HepG2 (cell line): Measurements from ENCODE around the gene KAZALD1. TPM values are rescaled to one million over a fixed set of nuclear protein-coding genes. Genes with fewer than 3 reads are reported as not detected.

Experiments used
- ATF5 ChIP-seq: sonication (generic); formaldehyde crosslinking; IDR thresholded peaks from 2 replicates; pipeline ENCODE4 v1.4.0; 2020; ENCODE audit warnings: mild to moderate bottlenecking, low read depth, missing genetic modification reagents
- CERS6 ChIP-seq: sonication (generic); formaldehyde crosslinking; IDR thresholded peaks from 2 replicates; pipeline ENCODE4 v1.5.0; 2020; ENCODE audit warnings: missing genetic modification reagents
- FOXA1 ChIP-seq, 2 experiments: fragments of 450-650 bp in 1 of 2; sonication (generic) in 1 of 2; formaldehyde crosslinking in 1 of 2; IDR thresholded peaks; 2 replicates each; pipeline versions ENCODE4 v1.4.0 to v1.6.1; 2016 to 2020; ENCODE audit warnings: missing genetic modification reagents in 1 of 2
- GATAD2A ChIP-seq: IDR thresholded peaks from 2 replicates; pipeline ENCODE4 v1.6.1; 2016
- GFI1 ChIP-seq: sonication (generic); formaldehyde crosslinking; IDR thresholded peaks from 2 replicates; pipeline ENCODE4 v1.5.0; 2020; ENCODE audit warnings: missing genetic modification reagents, mild to moderate bottlenecking, borderline replicate concordance
- HMGXB3 ChIP-seq: sonication (generic); formaldehyde crosslinking; IDR thresholded peaks from 2 replicates; pipeline ENCODE4 v1.4.0; 2020; ENCODE audit warnings: missing genetic modification reagents, borderline replicate concordance
- IKZF5 ChIP-seq: IDR thresholded peaks from 2 replicates; pipeline ENCODE4 v1.6.1; 2018; ENCODE audit warnings: missing genetic modification reagents, mild to moderate bottlenecking, missing compliant biosample characterization
- POGK ChIP-seq: sonication (generic); formaldehyde crosslinking; conservative IDR thresholded peaks from 2 replicates; pipeline ENCODE4 v1.8.0; 2022; ENCODE audit warnings: mild to moderate bottlenecking, moderate library complexity, missing genetic modification reagents
- POLR2A ChIP-seq, 2 experiments: IDR thresholded peaks; 2 replicates each; pipeline ENCODE4 v1.6.1; 2011; ENCODE audit warnings: low read depth in 2 of 2, low read length in 2 of 2, mild to moderate bottlenecking in 1 of 2, moderate library complexity in 1 of 2; ENCODE audit not compliant: insufficient read depth in 1 of 2
- SALL2 ChIP-seq: sonication (generic); formaldehyde crosslinking; IDR thresholded peaks from 2 replicates; pipeline ENCODE4 v1.8.1; 2023; ENCODE audit warnings: mild to moderate bottlenecking, missing genetic modification reagents, inconsistent platforms
- SIX1 ChIP-seq: sonication (generic); formaldehyde crosslinking; IDR thresholded peaks from 2 replicates; pipeline ENCODE4 v1.4.0; 2020; ENCODE audit warnings: missing genetic modification reagents, borderline replicate concordance
- SOX5 ChIP-seq: IDR thresholded peaks from 2 replicates; pipeline ENCODE4 v1.6.1; 2016; ENCODE audit warnings: borderline replicate concordance
- TAF1 ChIP-seq: sonication (generic); formaldehyde crosslinking; IDR thresholded peaks from 2 replicates; pipeline ENCODE4 v1.4.0; 2020; ENCODE audit warnings: missing genetic modification reagents
- ZC3H13 ChIP-seq: sonication (generic); formaldehyde crosslinking; IDR thresholded peaks from 2 replicates; pipeline ENCODE4 v1.8.1; 2023; ENCODE audit warnings: mild to moderate bottlenecking, missing genetic modification reagents, moderate library complexity
- ZNF224 ChIP-seq: sonication (generic); formaldehyde crosslinking; IDR thresholded peaks from 2 replicates; pipeline ENCODE4 v1.5.0; 2020; ENCODE audit warnings: mild to moderate bottlenecking, missing genetic modification reagents
- ZNF280B ChIP-seq: sonication (generic); formaldehyde crosslinking; IDR thresholded peaks from 2 replicates; pipeline ENCODE4 v1.5.0; 2020; ENCODE audit warnings: missing genetic modification reagents, mild to moderate bottlenecking, borderline replicate concordance
- ZNF382 ChIP-seq: sonication (generic); formaldehyde crosslinking; IDR thresholded peaks from 2 replicates; pipeline ENCODE4 v1.5.0; 2020; ENCODE audit warnings: missing genetic modification reagents, mild to moderate bottlenecking, borderline replicate concordance
- ZNF431 ChIP-seq: sonication (generic); formaldehyde crosslinking; IDR thresholded peaks from 2 replicates; pipeline ENCODE4 v1.9.0; 2022; ENCODE audit warnings: missing genetic modification reagents, low read depth, mild to moderate bottlenecking, borderline replicate concordance
- polyA plus RNA-seq, 8 experiments: library from polyadenylated mRNA; depleted of rRNA in 3 of 8; stranded (reverse) in 7 of 8; unstranded in 1 of 8; fragments of >200 nt; fragmentation: Illumina TruSeq in 4 of 8; extraction: Trizol in 4 of 8; gene quantifications; 2 replicates each; pipeline versions ENCODE4 v1.2.1 to v1.2.3, GENCODE V29; 2011 to 2016; ENCODE audit warnings: low read depth in 4 of 8, missing spikeins in 1 of 8, mixed read lengths in 1 of 8; ENCODE audit not compliant: insufficient read depth in 1 of 8
- total RNA-seq, 5 experiments: library from RNA; depleted of rRNA; stranded (reverse); fragments of >200 nt; fragmentation: Illumina TruSeq; extraction: Trizol; gene quantifications; 2 replicates each; pipeline ENCODE4 v1.2.3, GENCODE V29; 2016; ENCODE audit warnings: low read depth in 1 of 5

The KAZALD1 gene
- total and polyA plus RNA-seq, 2 of the 13 experiments (the other 11 are each of a cell fraction or from before 2014, with no cell fraction given): 16.7 to 27.7 TPM

- TF ChIP-seq IKZF5 (CRISPR knock-in tag) (peak; percentile 59; the same call in 1 of the 2 replicates), GATAD2A (CRISPR knock-in tag) (peak; percentile 56; the same call in 1 of the 2 replicates), POLR2A (IDR thresholded peaks at IDR 0.05; ENCODE audit: insufficient read depth in 1 of 2, low read depth in 2 of 2, low read length in 2 of 2) (peak in 1 of 2 experiments; percentile 63; a peak in 2 of 4 replicates), ZNF382 (no peak), CERS6 (CRISPR knock-in tag) (no peak), SOX5 (CRISPR knock-in tag) (no peak), ZNF280B (CRISPR knock-in tag) (peak; percentile 59; the same call in 1 of the 2 replicates), TAF1 (CRISPR knock-in tag) (peak; percentile 60), ZC3H13 (CRISPR knock-in tag) (peak; percentile 82), POGK (CRISPR knock-in tag) (no peak), SALL2 (CRISPR knock-in tag) (peak; percentile 34), GFI1 (CRISPR knock-in tag) (peak; percentile 21; the same call in 1 of the 2 replicates), HMGXB3 (CRISPR knock-in tag) (no peak; the same call in none of the 2 replicates), ZNF431 (peak; percentile 71; the same call in 1 of the 2 replicates), ZNF224 (CRISPR knock-in tag) (peak; percentile 79; the same call in 1 of the 2 replicates), SIX1 (no peak), FOXA1 (IDR thresholded peaks at IDR 0.05) (no peak), FOXA1 (CRISPR knock-in tag; IDR thresholded peaks at IDR 0.05) (peak; percentile 58), ATF5 (CRISPR knock-in tag) (no peak)
These were observed 4.5 kb downstream of the KAZALD1 start (continued) for GRCh38 chr10:101066146-101066895.
